Measurements from ENCODE around the gene KRT86.

GRCh38 chr12:52335598-52336262 is 61.3 kb downstream of the KRT86 start:
- TF ChIP-seq POLR2AphosphoS5 (IDR thresholded peaks at IDR 0.05) (no peak), CTCF (IDR thresholded peaks at IDR 0.05) (no peak), POLR2A (IDR thresholded peaks at IDR 0.05) (no peak), EP300 (IDR thresholded peaks at IDR 0.05) (no peak)
